GM18498 (cell line): ENCODE results near the gene MACROH2A1.

Source experiments
- ATAC-seq: cut with Tn5 transposase; IDR thresholded peaks from one replicate; pipeline ENCODE4 v1.9.1; 2021; ENCODE audit warnings: mild to moderate bottlenecking, moderate library complexity; ENCODE audit not compliant: unreplicated experiment

MACROH2A1 gene

DNA sequence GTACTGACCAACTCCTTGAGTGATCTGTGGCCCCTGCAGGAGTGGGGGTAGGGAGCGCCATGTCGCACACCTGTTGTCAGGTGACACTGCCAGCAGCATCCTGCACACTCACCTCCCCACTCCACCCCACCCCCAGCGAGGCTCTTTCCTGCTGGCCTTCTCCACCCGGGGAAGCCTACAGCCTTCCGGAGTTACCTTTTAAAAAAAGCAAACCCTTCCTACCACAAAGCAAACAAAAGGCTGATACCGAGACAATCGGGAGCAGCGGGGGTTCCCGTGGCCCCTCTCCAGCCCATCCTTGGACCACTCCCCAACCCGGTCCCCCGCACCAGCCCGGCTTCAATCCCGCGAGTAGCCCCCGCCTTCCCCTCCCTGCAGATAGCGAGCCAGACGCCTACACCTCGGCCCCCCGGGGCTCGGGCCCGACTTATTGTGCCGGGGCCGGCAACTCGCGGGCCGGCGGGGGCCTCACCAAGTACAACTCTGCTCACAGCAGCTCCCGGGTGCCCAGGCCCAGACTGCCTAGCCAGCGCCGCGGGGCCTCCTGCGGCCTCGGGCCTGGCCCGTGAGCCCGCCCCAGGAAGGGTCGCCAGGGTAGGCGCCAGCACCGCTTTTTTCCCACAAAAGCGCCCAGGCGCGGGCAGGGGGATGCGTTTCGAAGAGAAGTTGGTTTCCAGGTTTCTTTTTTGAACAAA, 724 bp downstream of the MACROH2A1 start:
- peak; percentile 40 for ATAC-seq

DNA sequence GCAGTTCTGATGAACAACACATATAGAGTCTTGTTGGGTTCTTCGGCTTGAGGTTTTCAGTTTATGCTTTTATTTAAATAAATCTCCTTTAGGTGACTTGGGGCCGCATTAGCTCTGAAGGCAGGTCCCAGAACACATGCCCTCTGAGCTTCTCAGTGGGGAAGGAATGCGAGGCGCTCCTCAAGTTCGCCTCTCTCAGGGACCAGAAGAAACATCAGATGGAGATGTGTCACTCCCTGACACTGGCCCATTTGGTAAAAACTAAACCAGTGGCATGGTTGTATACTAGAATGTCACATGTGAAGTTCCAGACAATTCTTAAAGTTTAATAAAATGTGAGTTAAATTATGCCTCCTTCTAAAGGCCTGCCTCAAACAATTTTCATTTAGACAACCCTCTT, 1.9 kb downstream of the MACROH2A1 start:
- no peak for ATAC-seq

DNA sequence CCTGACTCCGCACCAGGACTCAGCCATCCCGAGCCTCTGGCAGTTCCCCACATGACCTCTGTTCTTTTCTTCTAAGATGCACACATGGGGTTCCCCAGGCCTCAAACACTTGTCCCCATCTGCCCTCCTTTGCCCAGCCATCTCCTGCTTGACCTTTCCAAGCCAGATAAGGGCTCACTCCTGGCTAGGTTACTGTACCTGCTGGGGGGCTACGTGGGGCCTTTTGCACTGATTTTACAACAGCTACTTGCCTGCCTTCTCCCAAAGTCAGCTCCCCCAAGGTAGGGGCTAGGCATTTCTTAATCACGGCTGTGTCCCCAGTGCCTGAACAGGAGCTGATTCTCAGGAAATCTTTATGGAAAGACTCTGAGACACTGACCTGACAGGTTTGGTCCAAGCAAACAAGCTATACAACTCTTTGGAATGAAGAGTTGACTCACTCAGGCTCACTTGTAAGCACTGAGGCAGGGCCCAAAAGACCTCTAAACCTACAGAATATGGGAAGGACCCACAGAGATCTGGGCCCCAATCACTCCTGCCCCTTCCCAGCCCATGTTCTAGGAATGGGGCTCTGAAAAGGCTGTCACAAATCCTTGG, 2.5 kb downstream of the MACROH2A1 start:
- ATAC-seq: no peak

DNA sequence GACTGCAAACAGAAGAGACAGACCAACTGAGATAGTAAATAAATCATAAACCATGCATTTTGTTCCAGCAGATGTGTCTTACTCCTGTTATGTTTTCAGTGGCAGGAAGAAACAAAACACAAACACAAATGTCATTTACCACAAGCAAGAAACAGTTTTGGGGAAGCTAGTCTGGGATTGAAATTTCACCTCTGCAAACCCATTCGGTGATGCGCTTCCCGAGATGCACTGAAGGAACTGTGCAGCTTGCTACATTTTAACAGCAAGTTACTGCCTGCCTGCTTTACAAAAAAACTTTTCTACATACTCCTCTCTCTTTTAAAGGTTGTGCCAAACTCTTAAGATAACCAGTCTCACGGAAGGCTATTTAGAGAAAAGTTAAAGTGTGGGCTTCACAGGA, 3.2 kb downstream of the MACROH2A1 start:
- no peak for ATAC-seq

DNA sequence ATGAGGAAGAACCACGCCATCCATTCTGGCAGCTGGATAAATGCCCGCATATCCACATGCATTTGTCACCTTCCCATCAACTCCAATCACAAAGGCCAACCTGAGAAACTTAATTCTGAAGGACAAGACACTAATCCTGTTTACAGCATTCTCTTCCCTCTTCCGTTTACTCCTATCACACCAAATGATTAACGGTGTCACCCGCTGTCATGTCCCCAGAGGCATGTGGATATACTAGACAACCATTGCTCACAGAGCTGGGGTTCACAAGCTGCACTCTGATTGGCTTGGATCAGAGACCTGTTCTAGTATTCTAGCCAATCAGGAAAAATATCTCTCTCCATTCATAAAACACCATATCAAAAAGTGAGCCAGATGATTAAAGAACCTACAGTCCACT, 3.6 kb downstream of the MACROH2A1 start:
- no peak for ATAC-seq

DNA sequence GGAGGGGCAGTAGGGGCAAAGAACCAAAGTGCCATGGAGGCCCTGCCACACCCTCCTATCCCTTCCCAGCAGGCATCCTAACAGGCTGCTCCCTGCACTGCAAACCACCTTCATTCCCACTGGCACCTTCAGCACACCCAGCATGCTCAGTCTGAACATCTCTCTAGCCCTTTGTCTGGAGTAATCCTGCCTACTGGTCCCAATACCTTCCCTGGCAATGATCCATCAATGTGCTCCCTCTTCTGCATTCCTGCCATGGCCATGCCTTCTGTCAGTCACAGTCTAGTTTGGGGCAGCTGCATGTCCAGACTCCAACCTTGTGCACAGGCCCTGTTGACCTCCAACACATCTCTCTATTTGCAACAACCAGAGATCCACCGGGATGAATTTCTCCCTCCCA, 4.9 kb downstream of the MACROH2A1 start:
- no peak for ATAC-seq

DNA sequence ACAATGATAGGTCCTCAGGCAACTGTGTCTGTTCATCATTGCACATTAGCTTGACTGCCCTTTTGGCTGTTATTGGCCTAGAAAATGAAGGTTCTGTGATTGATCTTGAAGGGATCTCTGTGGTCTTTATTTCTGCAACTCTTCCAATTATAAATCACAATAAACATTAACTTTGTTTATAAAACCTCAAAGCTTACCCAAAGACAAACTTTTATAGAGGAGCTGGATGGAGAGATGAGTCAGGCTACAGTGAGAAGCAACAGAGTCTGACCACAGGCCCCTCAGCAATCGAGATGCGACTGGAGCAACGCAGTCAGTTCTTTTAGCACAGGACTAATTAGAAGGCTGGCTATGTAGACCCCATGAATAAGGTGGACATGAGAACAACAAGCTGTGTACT, 5.3 kb downstream of the MACROH2A1 start:
- no peak for ATAC-seq

DNA sequence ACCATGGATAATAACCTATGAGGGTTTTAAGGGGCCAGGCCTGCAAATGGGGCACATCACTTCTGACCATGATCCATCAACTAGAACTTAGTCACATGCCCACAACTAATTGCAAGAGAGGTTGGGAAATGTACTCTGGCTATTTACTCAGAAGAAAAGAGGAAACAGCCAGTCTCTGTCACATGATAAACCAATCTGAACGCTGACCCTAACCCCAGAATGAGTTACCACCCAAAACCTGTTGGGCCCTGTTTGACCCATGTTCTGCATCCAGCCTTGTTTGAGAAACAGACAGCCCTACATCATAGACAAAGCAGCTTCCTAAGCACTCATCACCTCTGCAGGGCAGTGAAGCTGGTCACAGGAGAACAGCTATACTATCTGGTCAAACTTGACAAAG, 5.8 kb downstream of the MACROH2A1 start:
- no peak for ATAC-seq

DNA sequence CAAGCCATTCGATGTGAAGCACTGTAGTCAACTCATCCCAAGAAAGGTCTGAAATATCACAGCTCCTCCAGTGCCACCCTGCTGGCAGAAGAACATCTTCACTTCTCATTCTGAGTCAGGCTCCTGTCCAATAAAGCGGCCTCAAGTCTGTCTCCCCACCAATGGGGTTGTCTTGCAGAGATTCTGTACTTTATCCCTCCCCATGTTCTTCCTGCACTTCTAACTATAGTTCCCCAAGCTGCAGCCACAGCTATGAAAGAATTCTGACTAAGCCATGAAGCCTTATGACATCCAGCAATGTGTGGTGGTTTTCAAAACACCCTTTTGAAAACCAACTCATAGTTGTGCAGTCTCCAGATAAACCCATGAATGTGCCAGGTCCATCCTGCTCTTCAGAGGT, 6.8 kb downstream of the MACROH2A1 start:
- ATAC-seq: no peak

DNA sequence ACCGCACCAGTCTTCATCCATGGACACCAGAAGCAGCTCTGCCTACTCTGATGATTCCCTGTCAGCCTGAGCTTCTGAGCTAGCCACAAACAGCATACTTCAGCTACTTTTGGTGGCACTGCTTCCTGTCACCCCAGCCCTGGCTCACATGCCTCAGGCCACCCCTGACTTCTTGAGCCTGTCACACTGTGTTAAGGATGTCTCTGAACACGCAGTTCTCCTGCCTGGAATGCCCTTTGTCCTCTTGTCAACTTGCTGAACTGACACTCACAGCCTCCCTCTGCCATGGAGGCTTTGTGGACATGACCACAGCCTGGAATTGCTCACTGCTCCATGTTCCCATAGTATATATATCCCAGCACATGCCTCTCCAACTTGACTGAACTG, 7.2 kb downstream of the MACROH2A1 start:
- ATAC-seq: no peak

DNA sequence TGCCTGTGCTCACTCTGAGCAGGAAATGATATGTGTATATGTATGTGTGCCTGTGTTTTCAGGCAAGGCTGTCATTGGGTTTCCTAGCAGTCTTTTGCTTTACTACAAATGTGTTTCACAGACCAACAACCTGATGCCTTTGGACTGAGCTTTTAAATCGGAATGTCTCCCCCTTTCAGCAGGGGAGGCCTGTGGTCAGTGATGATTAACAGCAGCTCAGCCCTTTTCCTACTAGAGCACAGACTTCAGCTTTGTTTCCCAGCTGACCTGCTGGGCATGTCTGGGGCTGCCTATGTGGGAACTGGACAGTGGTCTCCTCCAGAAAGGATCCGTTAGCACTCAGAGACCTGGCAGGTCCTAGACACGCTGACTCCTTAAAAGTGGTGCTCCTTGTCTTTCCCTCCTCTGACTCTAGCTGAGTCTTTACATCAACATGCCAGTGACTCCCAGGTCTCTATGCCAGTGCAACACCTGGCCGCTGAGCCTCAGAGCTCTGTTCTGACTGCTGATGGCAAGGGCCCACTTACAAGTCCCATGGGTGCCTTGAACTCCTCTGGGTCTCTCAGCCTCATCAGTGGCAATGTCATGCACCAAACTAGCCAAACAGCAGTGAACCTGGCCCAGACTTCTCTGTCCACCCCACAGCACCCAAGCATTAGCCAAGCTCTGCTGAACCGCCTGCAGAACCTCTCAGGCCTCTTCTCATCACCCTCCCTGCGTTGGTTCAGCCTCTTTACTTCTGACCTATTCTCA, 7.7 kb downstream of the MACROH2A1 start:
- no peak for ATAC-seq

DNA sequence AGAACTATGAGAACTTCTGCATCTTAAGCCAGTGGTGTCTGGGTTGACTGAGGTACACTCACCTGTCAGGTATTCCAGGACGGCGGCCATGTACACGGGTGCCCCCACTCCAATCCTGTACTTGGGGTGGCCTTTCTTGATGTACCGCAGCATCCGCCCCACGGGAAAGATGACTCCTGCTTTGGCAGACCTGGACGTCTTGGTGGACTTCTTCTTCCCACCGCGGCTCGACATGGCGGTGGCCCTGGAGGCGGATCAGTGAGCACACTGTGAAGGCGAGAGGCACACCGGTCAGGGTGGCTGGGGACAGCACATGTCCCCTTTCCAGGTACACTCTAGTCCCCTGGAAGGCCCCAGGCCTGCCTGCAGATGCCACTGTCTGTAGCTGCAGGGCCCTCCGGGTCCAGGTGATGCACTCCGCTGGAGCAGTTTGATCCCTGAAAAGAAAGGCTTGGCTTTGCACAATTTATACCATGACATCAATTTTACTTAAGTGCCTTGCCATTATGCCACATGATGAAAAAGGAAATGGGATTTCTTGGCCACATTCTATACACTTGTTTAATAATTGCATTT, 10.1 kb downstream of the MACROH2A1 start:
- no peak for ATAC-seq

DNA sequence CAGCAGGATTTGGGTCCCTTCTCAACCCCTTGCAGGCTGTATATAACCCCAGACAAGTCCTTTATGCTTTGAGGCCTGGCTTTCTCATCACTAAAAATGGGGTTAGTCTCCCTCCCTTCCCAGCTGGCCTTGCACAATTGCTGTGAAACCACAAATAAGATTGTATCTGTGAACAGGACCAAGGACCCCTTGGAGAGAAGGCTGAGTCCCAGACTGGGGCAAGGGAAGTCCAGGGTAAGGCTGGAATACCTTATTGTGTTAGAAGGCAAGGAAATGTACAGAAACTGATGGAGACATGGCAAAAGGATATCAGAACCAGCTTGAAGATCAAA, 11.4 kb downstream of the MACROH2A1 start:
- ATAC-seq: no peak

DNA sequence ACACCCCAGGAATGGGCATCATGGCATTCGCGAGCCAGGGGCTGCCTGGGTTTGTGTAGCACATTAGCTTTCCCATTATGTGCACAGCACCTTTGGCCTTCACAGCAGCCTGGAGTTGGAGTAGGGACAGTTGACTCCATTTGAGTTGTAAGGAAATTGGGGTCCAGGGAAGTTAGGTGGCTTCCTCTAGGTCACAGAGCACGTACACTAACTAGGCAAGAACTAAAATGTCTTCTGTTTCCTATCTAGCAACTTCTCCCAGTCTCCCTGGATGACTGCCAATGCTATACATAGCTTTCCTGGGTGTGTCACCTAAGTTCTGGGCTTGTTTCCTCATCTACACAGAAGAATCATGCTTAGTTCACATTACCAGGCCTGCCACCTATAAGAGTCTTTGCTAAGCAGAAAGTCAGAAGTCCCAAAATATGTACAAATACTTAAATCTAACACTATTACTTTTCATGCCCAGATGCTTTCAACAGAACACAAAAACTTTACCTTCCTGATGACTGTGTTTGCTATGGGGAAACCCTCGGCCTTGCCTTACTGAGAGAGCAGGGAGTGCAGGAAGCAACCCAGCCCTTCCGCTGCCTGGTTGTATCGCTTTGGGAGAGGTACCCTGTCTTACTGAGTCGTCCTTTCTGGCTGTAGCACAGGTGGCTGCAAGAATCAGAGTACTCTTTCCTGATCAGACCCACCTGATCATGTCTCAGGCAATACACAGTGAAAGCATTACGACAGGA, 12.0 kb downstream of the MACROH2A1 start:
- ATAC-seq: no peak

DNA sequence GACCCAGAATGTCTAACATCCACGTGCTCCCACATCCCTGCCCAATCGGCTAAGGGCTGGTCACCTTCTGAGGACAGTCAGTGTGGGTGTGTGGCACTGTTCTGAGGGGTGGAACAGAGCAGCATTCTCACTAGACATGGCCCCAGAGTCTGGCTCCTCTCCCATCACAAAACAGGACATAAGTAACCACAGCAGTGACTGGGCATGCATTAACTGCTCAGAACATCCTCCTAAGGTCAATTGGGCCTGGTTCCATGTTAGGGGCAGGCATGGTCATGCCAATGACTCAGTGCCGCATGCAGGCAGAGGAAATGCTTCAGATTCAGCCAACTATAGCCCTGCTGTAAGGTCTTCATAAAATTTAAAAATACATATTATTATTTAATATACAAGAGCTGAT, 12.9 kb downstream of the MACROH2A1 start:
- no peak for ATAC-seq

DNA sequence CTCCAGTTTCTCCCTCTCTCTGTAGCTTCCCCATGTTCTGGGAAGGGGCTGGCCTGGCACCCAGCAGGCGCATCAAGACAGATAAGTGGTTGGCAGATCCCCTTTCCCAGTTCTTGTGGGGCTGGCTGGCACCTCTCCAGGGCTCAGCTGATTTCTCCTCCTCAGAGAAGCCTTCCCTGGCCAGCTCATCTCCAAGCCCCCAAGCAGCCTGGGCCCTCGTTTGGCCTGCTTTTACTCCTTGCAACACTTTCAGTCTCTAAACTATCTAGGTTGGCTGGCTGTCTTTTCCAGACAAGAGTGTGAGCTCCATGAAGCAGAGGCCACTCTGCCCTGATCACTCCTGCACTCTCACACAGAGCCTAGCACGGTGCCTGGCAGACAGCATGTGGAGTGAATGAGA, 13.5 kb downstream of the MACROH2A1 start:
- ATAC-seq: no peak

DNA sequence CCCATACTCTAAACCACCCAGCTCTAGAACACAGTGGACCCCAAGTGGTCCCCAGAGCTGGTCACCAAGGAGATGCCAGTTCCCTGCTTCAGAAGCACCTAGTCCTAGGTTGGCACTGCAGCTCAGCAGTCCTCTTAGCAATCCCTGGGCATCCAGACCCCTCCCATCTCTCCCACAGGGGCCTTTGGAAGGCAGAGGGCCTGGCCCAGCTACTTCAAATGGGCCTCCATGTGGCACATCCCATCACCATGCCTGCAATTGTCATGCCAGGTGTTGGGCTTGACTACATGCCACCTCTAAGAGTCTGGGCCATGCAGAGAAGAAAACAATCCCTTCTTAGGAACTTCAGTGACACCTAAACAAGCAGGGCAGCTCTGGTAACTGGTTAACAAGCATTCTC, 14.1 kb downstream of the MACROH2A1 start:
- no peak for ATAC-seq

DNA sequence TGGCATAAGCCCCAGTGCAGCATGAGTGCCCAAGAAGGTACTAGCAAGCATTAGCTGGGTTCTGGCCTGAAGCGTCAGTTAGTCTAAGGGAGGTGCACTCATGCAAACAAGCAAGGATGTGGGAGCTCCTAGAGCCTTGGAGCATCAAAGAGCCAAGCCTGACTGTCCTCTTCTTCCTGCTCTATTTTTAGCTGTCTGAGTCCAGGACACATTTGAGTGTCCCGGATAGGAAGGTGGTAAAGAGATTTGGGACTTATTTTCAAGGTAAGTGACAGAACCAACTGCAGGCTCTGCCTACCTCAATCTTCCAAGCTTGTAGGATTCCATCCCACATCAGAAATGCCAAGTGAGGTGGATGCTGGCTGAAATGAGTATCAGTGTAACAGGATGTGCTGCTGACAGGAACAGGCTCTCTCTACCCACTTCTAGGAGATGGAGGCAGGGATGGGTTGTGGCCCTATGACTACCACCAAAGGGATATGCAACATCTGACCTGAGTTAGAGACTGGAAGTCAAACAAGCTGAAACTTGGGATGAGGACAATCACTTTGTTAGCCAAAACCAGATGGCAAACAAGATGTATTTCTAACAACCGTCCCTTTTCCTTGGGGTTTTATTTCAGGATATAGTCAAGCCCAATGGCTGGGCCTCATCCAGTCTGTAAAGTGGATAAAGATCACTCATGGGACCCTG, 15.1 kb downstream of the MACROH2A1 start:
- ATAC-seq: no peak

DNA sequence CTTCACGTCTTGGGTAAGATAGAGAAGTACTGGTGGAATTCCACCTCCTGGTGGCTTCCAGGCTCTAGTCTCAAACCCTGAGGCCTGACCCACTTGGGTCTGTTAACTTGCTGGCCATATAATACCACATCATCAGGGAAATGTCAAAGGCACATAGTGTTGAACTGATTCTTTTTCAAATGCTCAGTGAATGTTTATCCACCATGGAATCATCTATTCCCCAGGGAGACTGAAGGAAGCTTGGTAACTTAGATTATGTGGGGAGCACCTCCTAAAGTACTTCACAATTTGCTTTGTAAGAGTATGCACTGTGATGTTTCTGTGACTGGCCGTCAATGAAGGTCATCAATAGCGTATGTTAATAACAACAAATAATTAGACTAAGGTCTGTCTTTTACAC, 16.1 kb downstream of the MACROH2A1 start:
- no peak for ATAC-seq

DNA sequence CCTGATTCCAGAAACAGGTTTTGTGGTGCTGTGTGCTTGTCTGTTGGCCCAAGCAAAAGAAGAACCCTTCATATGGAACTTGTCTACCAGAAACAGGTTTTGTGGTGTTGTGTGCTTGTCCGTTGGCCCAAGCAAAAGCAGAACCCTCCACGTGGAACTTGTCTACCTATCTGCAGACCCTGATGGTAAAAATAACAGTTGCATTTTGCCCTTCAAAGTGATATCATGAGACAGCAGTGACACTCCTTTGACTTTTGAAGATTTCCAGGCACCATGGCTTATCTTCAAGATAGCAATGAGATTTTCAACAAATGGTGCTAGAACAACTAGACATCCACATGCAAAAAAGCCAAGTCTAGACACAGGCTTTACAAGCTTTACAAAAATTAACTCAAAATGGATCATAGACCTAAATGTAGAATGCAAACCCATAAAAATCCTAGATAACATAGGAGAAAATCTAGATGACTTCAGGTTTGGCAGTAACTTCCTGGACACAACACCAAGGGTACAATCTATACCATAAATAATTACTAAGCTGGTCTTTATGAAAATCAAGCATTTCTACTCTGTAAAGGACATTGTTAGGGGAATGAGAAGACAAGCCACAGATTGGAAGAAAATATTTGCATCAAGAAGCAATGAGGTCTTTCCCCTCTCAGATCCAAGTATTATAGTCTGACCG, 16.8 kb downstream of the MACROH2A1 start:
- ATAC-seq: no peak
